RKO (cell line): ENCODE results near the gene NT5C3A.
"Not testable (repeated sequence)": the region's sequence is repeated elsewhere in the genome, so short reads cannot be mapped to it uniquely, and the experiment has no call there.

ENCODE experiments used
- DNase-seq: peaks from one replicate; pipeline ENCODE4 v3.0.0-alpha.2; 2016; ENCODE audit warnings: low spot score

Gene NT5C3A

DNA sequence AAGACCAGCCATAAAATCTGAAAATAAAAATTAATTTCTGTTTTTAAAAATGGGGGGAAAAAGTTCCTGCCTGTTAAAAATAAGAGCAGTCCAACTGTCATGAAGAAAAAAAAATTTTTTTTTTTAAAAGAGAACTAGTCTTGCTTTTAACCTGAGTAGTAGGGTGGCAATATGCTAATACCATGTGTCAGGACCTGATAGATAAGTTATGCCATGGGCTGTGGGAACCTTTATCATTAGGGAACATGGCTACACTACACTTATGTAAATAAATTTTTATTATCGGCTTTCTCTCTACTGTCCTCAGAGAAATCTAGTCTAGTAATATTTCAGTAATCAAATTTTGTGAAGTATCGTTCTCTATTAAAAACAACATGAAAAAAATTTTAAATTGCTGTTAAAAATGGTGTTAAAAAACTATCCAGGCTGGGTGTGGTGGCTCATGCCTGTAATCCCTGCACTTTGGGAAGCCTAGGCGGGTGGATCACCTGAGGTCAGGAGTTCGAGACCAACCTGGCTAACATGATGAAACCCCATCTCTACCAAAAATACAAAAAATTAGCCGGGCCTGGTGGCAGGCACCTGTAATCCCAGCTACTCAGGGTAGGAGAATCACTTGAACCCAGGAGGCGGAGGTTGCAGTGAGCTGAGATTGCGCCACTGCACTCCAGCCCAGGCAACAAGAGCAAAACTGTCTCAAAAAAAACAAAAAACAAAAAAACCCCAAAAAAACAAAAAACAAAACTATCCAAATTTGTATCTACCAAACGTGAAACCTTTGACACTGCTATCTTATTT, 20.7 kb downstream of the NT5C3A start:
- DNase-seq = no peak

DNA sequence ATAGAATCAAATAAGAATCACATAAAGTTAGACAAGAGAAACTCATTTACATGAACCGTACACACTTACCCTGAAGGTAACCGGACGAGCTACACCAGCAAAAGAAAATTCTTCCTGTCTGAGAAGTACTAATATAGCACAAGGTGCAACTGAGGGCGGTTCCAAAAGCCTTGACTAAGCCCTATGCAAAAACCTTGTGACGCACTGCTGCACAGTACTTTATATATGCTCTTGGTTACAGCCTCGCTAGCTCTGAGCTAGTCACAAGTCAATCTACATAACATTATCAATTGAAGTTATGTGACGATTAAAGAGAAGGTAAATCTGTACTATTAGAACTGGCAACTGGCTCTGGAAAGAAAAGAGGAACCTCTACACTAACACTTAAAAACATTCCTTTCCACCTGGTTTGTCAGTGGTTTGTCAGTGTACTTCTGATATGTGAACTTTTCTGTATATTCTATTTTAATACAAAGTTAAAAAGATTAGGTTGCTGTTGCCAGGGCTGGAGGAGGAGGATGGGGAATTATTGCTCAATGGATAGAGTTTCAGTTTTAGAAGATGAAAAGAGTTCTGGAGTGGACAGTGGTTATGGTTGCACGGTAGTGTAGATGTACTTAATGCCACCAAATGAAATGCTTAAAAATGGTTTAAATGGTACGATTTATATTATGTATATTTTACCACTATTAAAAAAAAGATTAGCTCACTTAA, 21.6 kb downstream of the NT5C3A start:
- no peak for DNase-seq

DNA sequence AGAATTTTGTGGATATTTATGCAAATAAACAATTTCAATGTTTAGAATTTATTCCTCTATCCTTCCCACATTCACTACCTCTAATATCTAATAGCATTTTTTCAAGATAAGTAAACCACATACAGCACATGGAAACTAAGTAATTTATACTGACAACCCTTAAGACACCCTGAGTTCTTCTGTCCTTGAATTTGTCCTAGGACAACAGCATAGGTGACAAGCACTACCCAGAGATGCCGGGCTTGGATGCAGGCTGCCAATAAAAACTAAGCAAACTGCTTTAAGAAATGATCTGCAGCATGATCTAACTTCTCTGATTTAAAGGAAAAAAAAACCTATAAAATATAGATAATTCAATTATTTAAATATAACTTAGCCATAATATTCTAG, 22.7 kb downstream of the NT5C3A start:
- no peak for DNase-seq

DNA sequence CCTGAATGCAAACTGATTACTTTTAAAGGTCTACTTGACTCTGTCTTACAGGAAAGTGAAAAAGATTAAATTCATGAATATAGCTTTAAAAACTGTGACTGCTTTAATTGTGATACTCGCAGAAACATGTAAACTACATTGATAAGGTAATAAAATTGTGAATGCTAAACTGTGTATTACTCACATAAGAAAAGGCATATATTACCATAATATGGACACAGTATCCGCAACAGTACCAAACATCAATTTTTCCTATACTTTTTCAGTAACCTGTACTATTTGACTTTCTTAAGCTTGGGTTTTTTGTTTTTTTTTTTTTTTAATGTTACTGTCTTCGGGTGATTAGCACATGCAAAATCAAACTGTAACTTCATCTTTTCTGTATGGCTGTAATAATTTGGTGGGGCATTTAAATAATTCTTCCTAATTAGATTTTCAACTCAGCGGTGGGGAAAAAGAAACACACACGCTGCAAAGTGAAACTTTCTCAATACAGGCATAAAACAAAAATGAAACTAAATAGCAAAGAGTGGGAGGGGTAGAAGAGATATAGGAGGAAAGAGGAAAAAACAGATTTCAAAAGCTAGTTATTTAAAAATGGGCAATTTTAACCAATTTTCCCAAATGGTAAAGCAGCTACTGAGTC, 23.2 kb downstream of the NT5C3A start:
- DNase-seq = no peak

DNA sequence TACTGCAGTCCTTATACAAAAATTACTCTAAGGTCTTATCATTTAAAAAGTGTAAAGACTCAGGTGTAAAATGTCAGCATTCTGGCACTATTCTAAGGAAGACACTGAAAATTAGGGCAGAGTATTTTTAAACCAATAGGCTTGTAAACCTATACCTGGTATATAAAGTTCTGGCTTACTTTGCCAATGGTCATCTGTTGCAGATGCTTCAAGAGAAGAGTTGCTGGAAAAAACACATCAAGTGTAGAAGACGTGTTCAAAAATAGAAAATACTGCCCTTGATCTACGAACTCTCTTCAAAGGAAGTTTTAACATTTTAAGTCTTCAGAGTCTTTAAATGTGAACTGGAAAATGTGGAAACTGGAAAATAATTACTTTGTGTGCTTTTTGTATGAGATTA, 23.9 kb downstream of the NT5C3A start:
- no peak for DNase-seq

DNA sequence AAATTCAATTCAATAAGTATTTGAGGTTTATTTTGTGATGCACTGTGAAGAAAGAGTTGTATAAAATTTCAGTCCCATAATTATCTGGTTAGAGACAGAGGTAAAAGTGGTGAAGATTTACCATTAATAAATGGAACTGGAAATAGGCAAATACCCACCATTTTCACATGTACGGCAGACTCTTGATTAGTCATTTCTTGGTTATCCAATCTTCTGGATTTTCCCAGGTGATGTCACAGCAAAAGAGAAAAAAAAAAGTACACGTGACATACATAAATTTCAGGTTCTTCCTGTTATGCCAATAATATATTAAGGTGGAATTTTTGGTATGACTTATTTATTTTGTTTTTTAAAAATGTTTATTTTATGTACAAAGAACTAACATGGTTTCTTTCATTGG, 26.8 kb downstream of the NT5C3A start:
- DNase-seq = no peak

DNA sequence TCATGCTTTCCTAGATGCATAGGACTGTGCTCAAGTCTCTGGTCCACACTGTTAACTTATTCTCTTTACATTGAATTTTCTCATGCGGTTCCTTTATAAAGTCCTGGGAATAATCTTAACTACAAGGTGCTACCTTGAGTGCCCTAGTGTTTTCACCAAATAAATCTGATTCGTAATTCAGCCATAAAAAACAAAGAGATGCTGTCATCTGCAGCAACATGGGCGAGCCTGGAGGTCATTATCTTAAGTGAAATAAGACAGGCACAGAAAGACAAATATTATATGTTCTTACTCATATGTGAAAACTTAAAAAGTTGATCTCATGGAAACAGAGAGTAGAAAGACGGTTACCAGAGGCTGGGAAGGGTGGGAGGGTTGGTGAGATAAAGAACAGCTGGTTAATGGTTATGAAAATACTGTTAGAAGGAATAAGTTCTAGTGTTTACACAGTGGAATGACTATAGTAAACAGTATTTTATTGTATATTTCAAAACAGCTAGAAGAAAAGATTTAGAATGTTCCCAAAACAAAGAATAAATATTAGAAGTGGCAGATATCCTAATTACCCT, 38.3 kb downstream of the NT5C3A start:
- no peak for DNase-seq

DNA sequence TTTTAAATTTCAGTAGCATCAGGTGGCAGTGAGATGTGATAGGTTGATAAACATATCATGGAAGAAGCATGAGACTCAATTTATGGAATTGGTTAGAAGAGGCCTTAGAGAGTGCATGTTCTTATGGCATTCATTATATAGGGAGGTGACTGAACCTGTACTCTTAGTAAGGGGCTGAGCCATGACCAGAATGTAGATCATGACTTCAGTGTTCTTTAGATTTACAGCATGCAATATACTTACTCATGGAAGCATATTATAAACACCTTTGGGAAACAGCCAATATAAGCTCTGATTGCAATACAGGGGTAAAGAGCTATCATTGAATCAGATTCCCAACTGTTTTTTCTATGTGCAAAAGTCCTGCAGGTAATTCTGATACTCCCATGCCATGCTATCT, 50.2 kb downstream of the NT5C3A start:
- no peak for DNase-seq

DNA sequence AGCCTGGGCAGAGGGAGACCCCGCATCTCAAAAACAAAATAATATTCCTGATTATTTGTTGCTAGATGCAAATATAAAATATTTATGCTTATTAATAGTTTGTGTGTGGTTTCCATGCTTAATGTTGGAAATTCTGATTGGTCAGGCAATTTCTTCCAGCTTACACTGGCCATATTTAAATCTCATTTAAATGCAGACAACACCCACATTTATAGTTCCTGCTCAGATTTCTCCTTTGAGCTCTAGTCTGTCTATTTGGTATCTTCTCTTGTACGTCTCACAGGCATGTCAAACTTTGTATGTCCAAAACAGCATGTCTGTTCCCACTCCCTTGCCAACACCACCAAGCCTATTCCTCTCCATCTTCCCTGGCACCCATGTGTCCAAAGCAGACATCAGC, 52.8 kb downstream of the NT5C3A start:
- DNase-seq = no peak

DNA sequence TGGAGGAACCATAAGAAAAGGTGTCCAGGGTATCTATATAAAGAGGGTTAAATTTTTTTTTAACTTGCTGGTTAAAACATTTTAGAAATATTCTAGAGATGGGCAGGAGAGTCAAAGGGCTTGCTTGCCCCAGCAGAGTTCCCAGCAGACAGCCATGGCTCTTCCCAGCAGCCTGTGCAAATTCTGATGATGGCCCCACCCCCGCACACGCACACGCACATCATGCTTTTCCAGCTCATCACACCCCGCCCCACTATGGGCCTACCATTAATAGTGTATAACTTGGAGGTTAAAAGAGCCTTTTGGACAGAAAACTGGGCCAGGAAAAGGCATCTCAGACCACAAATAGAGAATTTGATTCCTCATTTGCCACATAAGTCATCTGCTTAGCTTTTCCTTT, 56.9 kb downstream of the NT5C3A start:
- not testable (repeated sequence) for DNase-seq

DNA sequence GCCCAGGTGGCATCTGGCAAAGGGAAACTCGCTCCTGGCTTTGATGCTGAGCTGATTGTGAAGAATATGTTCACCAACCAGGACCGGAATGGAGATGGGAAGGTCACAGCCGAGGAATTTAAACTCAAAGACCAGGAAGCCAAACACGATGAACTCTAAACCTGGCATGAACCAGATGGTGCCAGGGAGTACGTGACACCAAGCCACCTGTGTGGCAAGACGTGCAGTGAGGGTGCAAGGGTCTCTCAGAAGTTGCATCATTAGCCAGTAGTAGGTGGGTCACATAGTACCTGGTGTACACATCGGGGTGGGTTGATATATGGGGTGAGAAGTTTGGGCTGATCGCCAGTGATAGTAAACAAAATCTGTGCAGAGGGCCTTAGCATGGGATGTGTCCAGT, 57.4 kb downstream of the NT5C3A start:
- DNase-seq = not testable (repeated sequence)

DNA sequence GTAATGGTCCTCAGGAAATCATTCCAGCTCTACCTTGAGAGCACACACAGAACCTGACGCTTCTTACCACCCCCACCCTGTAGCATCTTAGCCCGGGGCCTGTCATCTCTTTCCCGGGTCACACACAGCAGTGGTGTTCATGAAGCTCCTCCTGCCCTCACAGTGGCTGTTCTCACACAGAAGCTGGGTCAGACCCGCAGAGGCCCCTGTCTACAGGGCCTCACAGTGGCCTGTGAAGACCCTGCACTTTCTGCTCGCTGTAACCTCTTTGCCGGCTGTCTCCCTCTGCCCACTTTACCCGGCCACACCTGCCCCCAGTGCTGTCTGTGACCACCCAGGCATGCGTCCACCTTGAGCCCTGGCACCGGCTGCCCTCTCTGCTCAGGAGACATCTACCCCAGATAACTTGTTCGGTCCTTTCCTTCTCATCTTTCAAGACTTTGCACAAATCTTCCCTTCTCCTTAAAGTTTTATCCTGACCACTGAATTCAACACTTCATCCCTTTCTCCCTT, 58.4 kb downstream of the NT5C3A start:
- DNase-seq = not testable (repeated sequence)

DNA sequence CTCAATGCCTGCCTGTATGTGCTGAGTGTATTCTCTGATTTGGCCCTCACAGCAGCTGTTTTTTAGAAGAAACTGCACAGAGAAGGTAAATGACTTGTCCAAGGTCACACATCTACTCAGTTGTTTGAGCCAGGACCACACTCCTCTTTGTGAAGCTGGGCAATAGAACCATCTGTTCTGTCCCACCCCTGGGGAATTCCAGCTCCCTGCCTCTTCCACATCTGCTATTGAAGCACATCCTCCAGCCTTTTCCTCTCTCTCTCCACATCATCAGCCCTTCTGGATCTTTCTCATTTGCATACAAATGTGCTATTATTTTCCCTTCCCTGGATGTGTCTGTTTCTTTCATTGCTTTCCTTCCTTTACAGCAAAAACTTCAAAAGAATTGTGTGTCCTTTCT, 59.5 kb downstream of the NT5C3A start:
- DNase-seq = not testable (repeated sequence)

DNA sequence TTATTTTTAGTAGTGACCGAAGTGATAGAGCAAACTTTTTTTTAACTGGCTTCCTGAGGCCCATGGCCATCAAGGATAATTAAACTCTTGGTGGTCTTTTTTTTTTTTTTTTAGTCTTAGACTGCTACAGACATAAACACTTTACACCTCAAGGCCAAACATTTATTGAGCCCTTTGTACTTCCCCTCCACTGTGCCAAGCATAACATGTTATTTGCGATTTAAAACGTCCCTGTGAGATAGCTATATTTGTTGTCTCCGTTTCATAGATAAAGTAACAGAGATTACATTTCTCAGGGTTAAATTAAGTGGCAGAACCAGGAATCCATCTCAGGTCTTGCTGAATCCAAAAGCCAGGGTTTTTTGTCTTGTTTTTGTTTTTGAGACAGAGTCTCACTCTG, 63.2 kb downstream of the NT5C3A start:
- DNase-seq = not testable (repeated sequence)

DNA sequence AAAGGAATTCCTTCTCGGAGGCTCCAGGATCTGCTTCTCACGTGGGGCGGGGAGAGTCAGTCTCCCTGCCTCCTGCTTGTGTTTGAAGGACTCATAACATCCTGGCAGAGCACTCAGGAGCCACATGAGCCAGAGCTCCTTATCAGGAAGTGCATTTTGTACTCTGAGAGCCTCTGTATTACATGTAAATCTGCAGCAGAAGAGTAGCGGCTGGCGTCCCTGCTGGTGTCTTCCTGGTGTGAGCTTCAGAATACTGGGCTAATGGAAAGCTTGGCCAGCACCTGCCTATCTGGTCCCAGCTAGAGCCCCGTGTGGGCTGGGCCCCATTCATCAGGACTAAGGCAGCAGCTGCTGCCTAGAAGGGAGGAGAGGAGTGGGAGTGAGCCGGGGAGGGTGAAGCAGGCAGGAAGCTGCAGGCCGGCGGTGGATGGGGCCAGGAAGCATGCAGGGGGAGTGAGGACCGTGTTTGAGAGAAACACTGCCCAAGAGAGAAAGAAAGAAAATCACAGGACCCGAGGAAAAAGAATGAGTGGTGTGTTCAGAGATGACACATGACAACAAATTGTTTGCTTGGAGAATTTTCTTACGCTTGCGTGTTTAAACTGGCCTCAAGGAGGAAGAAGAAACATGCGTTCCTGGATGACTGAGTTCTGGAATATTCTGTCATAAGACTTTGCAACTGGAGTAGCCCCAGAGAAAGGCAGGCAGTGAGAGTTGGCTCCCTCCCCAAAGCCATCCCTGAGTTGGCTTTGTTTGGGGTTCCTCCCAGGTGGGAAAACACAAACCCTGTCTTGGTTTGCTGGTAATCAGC, 64.0 kb downstream of the NT5C3A start:
- DNase-seq = not testable (repeated sequence)

DNA sequence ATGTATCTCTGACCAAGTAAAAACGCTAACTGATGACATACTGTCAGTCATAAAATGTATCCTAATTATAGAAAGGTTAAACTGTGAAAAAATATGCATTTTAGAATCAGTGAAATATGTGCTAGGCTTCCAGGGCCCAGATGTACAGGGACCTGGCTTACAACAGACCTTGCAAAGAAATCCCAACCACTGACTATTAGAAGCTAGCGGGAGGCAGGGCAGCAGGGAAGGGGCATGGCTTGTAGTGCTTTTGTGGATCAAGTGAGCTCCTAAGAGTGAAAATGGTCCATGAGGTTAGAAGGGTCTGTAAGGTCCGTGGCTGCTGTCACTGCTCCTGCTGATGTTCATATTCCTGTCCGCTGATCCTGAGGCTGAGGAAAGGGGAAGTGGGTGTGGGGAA, 64.6 kb downstream of the NT5C3A start:
- not testable (repeated sequence) for DNase-seq

DNA sequence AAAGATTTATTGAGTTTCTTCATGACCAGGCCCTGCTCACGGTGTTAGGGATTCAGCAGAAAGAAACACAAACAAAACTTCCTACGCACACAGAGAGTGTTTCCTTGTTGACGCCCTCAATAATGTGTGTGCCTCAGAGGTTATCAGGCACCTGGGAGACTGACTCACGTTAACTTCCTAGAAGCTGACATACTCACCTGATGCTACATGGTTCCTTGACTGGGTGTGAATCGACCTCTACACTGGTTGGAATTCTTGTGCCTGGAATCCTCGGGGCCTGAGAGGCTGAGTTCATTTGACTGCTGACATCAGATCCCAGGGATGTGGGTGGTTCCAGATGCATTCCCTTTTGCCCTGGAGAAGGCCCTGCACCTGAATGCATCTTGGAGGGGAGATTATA, 69.8 kb downstream of the NT5C3A start:
- not testable (repeated sequence) for DNase-seq

DNA sequence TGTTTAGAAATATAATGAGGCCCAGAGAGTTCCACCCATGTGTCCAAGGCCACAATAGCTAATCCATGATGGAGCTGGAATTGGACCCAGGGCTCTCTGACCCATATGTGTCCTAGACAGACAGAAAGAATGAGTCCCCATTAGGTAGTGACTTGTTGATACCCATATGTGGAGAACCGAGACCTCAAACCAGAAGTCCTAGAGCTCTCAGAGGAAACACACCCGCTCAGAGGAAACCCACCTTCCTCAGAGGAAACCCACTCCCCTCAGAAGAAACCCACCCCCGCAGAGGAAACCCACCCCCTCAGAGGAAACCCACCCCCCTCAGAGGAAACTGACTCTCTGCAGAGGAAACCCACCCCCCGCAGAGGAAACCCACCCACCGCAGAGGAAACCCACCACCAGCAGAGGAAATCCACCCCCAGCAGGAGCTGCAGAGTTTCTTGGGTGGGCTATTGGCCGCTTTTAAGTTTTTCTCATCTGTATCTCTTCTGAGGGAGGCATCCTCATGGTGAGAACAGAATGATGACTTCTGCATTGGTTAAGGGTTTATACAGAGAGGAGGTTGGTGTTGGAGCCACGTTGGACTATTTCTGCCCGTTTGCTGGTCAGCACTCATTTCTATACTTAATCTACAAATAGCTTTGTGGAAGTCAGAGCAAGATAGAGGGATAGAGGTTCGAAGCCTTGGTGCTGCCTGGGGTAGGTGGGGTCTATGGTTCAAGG, 70.4 kb downstream of the NT5C3A start:
- not testable (repeated sequence) for DNase-seq

DNA sequence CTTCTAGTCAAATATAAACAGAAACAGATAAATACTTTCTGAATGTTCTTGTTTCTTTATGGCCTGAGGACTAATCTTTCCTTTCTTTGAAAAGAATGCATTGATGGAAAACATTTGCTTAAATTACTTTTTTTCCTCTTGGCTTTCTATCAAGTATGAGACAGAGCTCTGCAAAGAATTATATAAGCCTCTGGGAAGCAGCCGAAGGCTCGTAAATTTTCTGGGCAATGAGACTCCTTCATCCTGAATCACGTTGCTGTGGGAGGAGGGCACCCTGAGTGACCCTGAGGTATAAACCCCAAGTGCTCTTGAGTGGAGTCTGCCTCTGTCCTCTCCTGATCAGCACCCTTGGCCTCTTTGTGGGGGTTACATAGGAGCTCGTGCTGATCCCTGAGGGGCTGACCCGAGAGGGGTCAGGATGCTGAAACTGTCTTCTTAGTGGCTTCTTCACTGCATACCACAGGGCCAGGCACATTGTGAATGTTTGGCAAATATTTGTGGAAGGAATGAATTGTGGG, 71.4 kb downstream of the NT5C3A start:
- not testable (repeated sequence) for DNase-seq

DNA sequence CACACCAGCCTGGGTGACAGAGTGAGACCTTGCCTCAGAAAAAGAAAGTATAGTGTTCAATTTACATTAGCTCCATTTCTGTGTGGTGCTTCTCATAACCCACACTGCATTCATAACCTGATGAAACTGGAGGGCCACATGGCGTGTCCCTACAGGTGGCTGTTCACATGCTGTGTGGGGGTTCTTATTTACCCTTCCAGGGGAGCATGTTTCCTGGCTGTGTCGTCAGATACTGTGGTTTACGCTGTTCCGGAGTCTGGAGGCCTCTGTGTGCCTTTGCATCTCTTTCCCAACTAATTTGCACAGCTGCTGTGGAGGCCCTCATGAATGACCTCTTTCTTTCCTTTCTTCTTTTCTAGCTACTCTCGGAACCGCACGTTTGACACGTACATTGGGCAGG, 74.4 kb downstream of the NT5C3A start:
- not testable (repeated sequence) for DNase-seq

DNA sequence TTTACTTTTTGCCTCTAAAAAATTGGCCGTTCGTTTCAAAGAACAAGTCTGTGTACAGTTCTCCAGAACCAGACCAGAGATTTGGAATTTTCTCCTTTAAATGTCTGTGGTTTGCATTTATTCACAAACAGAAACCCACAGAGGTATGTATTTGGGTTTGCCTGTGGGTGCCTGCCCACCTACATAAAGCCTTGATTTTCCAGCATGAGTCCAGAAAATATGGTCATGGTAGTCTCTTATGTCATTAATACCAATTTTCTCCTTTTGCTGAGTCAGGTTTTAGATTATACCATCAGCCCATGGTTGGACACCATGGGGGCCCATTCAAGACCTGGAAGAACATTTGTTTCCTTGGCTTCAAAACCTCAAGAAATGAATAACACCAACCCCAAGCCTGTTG, 82.7 kb downstream of the NT5C3A start:
- DNase-seq = not testable (repeated sequence)
